ENCODE measurements around the gene LENG9. TPM values are rescaled to one million over a fixed set of nuclear protein-coding genes. Genes with fewer than 3 reads are reported as not detected.
"Not testable (repeated sequence)": the region's sequence is repeated elsewhere in the genome, so short reads cannot be mapped to it uniquely, and the experiment has no call there.

The LENG9 gene
- 1 to 10 TPM; 1.2 to 2.2 (median 1.5) TPM for polyA plus RNA-seq (ENCODE audit: insufficient read length in 3 of 3)

DNA sequence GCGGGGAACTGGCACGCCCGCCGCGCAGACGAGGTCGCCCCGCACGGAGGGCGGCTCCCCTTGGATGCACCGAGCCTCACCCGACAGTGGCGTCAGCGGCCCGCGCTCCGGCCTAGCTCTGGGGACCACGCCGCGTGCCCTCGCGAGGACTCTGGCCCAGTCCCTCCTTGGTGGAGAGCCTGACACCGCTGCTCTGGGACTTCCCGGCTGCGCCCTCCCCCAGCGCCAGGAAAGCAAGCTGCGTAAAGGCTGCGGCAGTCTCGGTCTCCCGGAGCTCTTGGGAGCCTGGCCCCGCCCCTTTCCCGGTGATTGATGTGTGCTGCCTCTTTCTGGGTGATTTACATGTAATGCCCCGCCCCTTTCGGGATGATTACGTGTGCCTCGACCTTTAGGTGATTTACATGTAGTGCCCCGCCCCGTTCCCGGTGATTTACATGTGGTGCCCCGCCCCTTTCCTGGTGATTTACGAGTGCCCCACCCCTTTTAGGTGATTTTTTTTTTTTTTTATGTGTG lies at the start of gene LENG9:
LENG9 (minus strand) TSS at position 248 of the 513 bp plus-strand sequence. CDS start 252 bp downstream, outside the sequence.
- DNase-seq (ENCODE audit: low read depth in 3 of 3, low spot score in 2 of 3), result peak; percentile 85 to 88 (median 86)

DNA sequence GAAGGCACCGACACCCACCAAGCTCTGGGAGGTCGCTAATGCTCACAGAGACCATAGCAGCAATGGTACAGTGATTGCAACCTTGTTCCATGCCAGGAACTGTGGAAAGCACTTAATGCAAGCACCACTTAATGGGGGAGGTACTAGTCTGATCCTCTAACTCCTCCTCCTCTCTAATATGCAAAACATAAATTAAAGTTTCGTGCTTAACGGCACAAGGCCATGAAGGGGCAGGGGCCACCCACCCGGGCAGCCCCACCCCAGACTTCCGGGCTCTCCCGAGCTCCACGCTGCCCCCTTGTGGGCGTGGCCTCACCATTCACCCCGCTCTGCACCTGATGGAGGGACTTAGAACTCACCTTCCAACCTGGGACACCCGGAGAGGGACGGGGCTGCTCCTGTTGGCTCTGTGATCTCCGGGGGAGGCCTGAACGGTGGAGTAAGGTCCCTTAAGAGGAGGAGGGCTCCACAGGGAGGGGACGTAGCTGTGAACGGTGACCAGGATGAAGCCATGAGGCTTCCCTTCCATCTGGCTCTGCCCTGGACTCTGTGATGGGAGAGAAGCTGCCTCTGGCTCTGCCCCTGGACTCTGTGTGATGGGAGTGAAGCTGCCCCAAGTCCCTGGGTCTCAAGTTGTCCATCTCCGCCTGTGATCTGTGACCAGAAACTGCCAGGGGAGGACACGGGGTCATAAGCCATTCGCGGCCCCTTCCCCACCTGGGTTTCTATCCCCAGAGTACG lies 45.8 kb upstream of the LENG9 start:
- not testable (repeated sequence) for DNase-seq (ENCODE audit: low read depth in 3 of 3, low spot score in 2 of 3)

- DNase-seq (ENCODE audit: low read depth in 3 of 3, low spot score in 2 of 3), result not testable (repeated sequence)
Observed at GRCh38 chr19:54508487-54508886, 44.9 kb upstream of the LENG9 start.

DNA sequence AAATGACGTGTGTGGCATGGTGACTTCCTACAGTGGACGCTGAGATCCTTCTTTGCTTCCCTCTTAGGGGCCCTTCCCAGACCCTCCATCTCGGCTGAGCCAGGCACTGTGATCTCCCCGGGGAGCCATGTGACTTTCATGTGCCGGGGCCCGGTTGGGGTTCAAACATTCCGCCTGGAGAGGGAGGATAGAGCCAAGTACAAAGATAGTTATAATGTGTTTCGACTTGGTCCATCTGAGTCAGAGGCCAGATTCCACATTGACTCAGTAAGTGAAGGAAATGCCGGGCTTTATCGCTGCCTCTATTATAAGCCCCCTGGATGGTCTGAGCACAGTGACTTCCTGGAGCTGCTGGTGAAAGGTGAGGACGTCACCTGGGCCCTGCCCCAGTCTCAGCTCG lies 44.2 kb upstream of the LENG9 start:
- DNase-seq (ENCODE audit: low read depth in 3 of 3, low spot score in 2 of 3), result no peak

DNA sequence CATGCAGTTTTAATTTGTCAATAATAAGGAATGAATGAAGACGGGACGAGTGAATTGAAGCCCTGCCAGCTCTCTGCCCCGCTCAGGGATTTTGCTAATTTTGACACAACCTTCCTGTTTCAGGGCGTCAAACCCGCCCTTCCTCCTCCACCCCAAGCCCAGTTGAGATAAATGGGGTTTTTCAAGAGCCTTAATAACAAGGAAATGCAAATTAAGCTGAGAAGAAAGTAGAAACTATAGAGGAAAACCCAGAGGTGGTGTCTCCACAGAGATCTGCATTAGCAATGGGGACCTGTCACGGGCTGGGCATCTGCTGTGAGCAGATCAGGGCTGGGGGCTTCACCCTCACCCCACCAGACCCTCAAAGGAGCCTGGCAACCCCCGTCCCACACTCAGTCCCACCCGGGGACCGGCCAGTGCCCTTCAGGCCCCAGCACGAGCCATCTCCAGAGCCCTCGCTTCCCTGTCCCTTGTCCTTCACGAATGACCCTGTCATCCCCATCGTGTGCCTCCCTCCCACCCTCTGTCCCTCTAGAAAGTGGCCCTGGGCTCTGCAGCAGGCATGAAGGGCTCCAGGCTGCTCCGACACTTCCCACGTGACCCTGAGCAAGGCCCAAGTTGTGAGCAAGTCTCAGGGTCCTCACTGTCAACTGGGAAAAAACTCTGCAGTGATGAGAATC lies 43.6 kb upstream of the LENG9 start:
- DNase-seq (ENCODE audit: low read depth in 3 of 3, low spot score in 2 of 3), result not testable (repeated sequence)

GRCh38 chr19:54506079-54506478 lies 42.5 kb upstream of the LENG9 start:
- no peak for DNase-seq (ENCODE audit: low read depth in 3 of 3, low spot score in 2 of 3)

- DNase-seq (ENCODE audit: low read depth in 3 of 3, low spot score in 2 of 3), result not testable (repeated sequence)
Observed at GRCh38 chr19:54505542-54505941, 42.0 kb upstream of the LENG9 start.

GRCh38 chr19:54502518-54503048 lies 39.0 kb upstream of the LENG9 start, which contains the start of gene LAIR2:
LAIR2 (plus strand) TSS chr19:54502831; CDS start chr19:54502919, 88 bp downstream.
- no peak for DNase-seq (ENCODE audit: low read depth in 3 of 3, low spot score in 2 of 3)

DNA sequence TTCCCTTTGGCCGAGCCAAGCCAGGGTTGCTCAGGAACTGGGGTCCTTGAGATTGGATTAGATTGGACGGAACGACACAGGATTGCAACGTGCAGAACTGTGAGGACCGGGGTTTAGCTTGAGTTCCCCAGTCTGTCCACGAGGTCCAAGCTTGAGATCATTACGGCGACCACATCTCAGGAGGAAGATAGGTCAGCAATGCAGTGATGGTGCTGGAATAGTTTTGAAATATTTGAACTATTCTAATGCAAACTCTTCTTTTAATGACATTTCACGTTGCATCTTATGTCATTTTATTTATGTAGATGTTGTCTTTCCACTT lies 34.8 kb upstream of the LENG9 start:
- not testable (repeated sequence) for DNase-seq (ENCODE audit: low read depth in 3 of 3, low spot score in 2 of 3)

DNA sequence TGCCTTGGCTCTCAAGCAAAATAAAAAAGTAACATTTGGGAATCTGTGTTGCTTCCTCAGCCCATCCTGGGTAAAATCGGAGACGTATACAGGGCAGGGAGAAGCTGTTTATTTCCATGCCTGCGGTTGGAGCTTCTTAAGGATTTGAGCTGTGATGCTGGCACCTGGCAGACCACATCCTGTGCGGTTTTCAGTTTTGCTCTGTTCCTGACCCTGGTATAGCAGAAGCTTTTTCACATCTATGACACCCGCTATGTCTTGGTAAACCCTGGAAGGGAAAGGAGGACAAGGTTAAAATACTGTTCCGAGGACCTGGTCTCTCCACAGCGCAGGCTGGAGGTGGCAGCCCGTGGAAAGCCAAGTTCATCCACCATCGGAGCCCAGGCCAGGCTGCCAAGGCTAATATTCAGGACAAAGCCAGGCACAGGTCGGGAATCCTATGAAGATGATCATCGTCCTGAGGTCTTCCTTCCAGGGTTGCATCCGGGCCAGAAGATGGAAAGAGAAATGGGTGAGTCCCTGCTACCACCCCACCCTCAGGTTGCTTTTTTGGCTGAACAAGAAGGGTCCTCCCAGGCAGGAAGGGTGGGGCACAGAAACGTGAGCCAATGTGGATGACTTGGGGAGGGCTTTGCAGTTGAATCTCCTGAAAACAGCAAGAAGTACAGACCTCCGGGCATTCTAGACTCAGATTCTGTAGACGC lies 34.3 kb upstream of the LENG9 start:
- DNase-seq (ENCODE audit: low read depth in 3 of 3, low spot score in 2 of 3), result not testable (repeated sequence)

DNA sequence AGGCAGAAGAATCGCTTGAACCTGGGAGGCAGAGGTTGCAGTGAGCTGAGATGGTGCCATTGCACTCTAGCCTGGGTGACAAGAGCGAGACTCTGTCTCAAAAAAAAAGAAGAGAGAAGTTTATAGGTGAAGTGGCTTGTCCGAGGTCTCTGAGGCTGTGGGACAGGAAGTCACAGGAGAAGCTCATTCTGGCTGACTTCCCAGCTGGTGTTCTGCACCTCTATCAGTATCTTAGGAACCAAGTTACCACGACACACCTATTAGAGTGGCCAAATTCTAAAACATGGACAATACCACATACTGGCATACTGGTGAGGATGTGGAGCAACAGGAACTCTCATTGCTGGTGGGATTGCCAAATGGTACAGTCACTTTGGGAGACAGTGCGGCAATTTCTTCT lies 31.7 kb upstream of the LENG9 start:
- not testable (repeated sequence) for DNase-seq (ENCODE audit: low read depth in 3 of 3, low spot score in 2 of 3)

GRCh38 chr19:54493967-54494585 lies 30.5 kb upstream of the LENG9 start:
- no peak for DNase-seq (ENCODE audit: low read depth in 3 of 3, low spot score in 2 of 3)

DNA sequence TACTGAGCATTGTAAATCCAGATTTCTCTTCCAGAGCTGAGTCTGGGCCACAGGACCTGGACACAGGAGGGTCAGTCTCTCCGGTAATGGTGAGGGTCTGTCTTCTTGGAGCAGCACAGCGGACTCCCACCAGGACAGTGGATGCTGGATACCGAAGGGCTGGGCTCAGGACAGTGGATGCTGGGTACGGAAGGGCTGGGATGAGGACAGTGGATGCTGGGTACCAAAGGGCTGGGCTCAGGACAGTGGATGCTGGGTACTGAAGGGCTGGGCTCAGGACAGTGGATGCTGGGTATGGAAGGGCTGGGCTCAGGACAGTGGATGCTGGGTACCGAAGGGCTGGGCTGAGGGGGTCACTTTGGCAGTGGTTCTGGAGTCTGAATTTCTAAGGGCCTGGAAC lies 29.5 kb upstream of the LENG9 start:
- DNase-seq (ENCODE audit: low read depth in 3 of 3, low spot score in 2 of 3), result not testable (repeated sequence)

GRCh38 chr19:54492568-54492967 lies 29.0 kb upstream of the LENG9 start:
- no peak for DNase-seq (ENCODE audit: low read depth in 3 of 3, low spot score in 2 of 3)

- DNase-seq (ENCODE audit: low read depth in 3 of 3, low spot score in 2 of 3), result no peak
Observed at GRCh38 chr19:54489766-54490165, 26.2 kb upstream of the LENG9 start.

DNA sequence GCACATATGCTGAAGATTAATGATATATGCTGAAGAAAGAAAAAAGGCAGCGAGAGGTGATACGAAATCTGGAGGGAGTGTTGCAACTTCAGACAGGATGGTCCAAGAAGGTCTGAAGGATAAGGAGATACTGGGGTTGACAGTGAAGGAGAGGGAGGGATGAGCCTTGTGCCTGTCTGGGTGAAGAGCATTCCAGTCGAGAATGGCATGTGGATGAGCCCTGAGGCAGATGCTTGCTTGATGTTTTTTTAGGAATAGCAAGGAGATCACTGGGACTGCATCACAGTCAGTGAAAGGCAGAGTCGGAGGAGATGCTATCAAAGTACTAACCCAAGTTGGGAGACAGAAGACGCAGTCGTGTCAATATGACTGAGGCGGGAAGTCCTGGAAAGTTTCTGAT lies 25.8 kb upstream of the LENG9 start:
- no peak for DNase-seq (ENCODE audit: low read depth in 3 of 3, low spot score in 2 of 3)

- DNase-seq (ENCODE audit: low read depth in 3 of 3, low spot score in 2 of 3), result no peak
Observed at GRCh38 chr19:54485851-54486250, 22.3 kb upstream of the LENG9 start.

- no peak for DNase-seq (ENCODE audit: low read depth in 3 of 3, low spot score in 2 of 3)
Observed at GRCh38 chr19:54484451-54484850, 20.9 kb upstream of the LENG9 start.

DNA sequence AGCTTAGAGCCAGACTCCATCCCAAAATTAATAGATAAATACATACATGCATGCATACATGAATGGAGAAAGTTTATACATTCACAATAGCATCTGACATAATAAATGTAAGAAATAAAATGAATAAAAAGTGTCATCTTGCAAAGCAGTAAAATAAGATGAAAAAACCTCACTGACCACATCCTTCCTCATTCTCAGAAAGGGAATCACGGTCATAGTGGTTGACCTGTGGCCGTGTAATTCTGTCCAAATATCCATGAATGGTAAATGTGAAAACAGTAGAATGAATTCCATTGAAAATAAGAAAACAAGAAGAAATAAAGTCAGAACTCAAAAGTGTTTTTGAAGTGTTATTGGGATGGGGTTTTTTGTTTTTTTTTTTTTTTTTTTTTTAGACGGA lies 19.3 kb upstream of the LENG9 start:
- DNase-seq (ENCODE audit: low read depth in 3 of 3, low spot score in 2 of 3), result no peak

- DNase-seq (ENCODE audit: low read depth in 3 of 3, low spot score in 2 of 3), result no peak
Observed at GRCh38 chr19:54481326-54481930, 17.9 kb upstream of the LENG9 start.
